IPS-NIHi11 (cell line): ENCODE data around the gene ACOT13.
"Not testable (repeated sequence)": the region's sequence is repeated elsewhere in the genome, so short reads cannot be mapped to it uniquely, and the experiment has no call there.

Experiments used
- DNase-seq: peaks from one replicate; pipeline ENCODE4 v3.0.0; 2012; ENCODE audit warnings: mixed read lengths, low spot score

Gene ACOT13

GRCh38 chr6:24662236-24662635 is 4.6 kb upstream of the ACOT13 start:
- DNase-seq: no peak

- no peak for DNase-seq
These were observed 3.7 kb upstream of the ACOT13 start for GRCh38 chr6:24663189-24663588.

- DNase-seq: no peak
These were observed 2.6 kb upstream of the ACOT13 start for GRCh38 chr6:24664046-24664987.

GRCh38 chr6:24666097-24666640 is 708 bp upstream of the ACOT13 start:
- DNase-seq: peak; percentile 49

GRCh38 chr6:24667378-24667803 is 514 bp downstream of the ACOT13 start:
- no peak for DNase-seq

GRCh38 chr6:24668066-24668996 is 1.5 kb downstream of the ACOT13 start:
- not testable (repeated sequence) for DNase-seq

GRCh38 chr6:24668997-24669361 is 2.1 kb downstream of the ACOT13 start:
- DNase-seq: no peak

GRCh38 chr6:24670492-24670891 is 3.6 kb downstream of the ACOT13 start:
- not testable (repeated sequence) for DNase-seq

GRCh38 chr6:24671077-24671476 is 4.2 kb downstream of the ACOT13 start:
- not testable (repeated sequence) for DNase-seq

GRCh38 chr6:24672620-24673182 is 5.8 kb downstream of the ACOT13 start:
- no peak for DNase-seq

- no peak for DNase-seq
These were observed 6.7 kb downstream of the ACOT13 start for GRCh38 chr6:24673625-24674024.

- DNase-seq: not testable (repeated sequence)
These were observed 12.0 kb downstream of the ACOT13 start for GRCh38 chr6:24678792-24679352.

- no peak for DNase-seq
These were observed 13.7 kb downstream of the ACOT13 start for GRCh38 chr6:24680582-24680981.

GRCh38 chr6:24683297-24684296 is 16.7 kb downstream of the ACOT13 start:
- no peak for DNase-seq

GRCh38 chr6:24686408-24686807 is 19.5 kb downstream of the ACOT13 start:
- no peak for DNase-seq

GRCh38 chr6:24686946-24687345 is 20.1 kb downstream of the ACOT13 start:
- DNase-seq: no peak

- no peak for DNase-seq
These were observed 23.1 kb downstream of the ACOT13 start for GRCh38 chr6:24689964-24690363.

- DNase-seq: no peak
These were observed 23.7 kb downstream of the ACOT13 start for GRCh38 chr6:24690593-24690992.

- no peak for DNase-seq
These were observed 24.7 kb downstream of the ACOT13 start for GRCh38 chr6:24691550-24691949.

- DNase-seq: no peak
These were observed 25.1 kb downstream of the ACOT13 start for GRCh38 chr6:24692003-24692402.
